HepG2 (cell line): ENCODE data around the gene KRTCAP3. TPM values are rescaled to one million over a fixed set of nuclear protein-coding genes. Genes with fewer than 3 reads are reported as not detected.

ENCODE experiments used
- ARNT ChIP-seq: fragments of 450-650 bp; IDR thresholded peaks from 2 replicates; pipeline ENCODE4 v1.6.1; 2017
- ATM ChIP-seq: fragments of 450-650 bp; IDR thresholded peaks from 2 replicates; pipeline ENCODE4 v1.7.1; 2017; ENCODE audit warnings: mild to moderate bottlenecking, borderline replicate concordance
- CBX5 ChIP-seq: sonication (generic); formaldehyde crosslinking; IDR thresholded peaks from 2 replicates; pipeline ENCODE4 v1.4.0; 2020; ENCODE audit warnings: missing genetic modification reagents, borderline replicate concordance
- ESRRA ChIP-seq: sonication (generic); formaldehyde crosslinking; IDR thresholded peaks from 2 replicates; pipeline ENCODE4 v1.5.1; 2020; ENCODE audit warnings: mild to moderate bottlenecking, low read depth, missing genetic modification reagents
- HNRNPL ChIP-seq: fragments of 200-400 bp; formaldehyde crosslinking; IDR thresholded peaks from 2 replicates; pipeline ENCODE4 v1.6.1; 2017; ENCODE audit warnings: mild to moderate bottlenecking, low read depth, low read length
- NCOA2 ChIP-seq: sonication (generic); formaldehyde crosslinking; IDR thresholded peaks from 2 replicates; pipeline ENCODE4 v1.8.0; 2022; ENCODE audit warnings: inconsistent platforms
- NR2F6 ChIP-seq, 2 experiments: IDR thresholded peaks; 2 replicates each; pipeline ENCODE4 v1.6.1; 2016; ENCODE audit warnings: antibody characterized with exemption in 1 of 2, mild to moderate bottlenecking in 1 of 2
- NR3C1 ChIP-seq: sonication (generic); formaldehyde crosslinking; IDR thresholded peaks from 2 replicates; pipeline ENCODE4 v1.4.0; 2020; ENCODE audit warnings: missing genetic modification reagents
- RBM39 ChIP-seq: fragments of 200-400 bp; formaldehyde crosslinking; IDR thresholded peaks from one replicate; pipeline ENCODE4 v1.6.1; 2018; ENCODE audit warnings: antibody characterized with exemption, mild to moderate bottlenecking, low read depth, low read length; ENCODE audit not compliant: poor library complexity, severe bottlenecking
- SETDB1 ChIP-seq: sonication (generic); formaldehyde crosslinking; IDR thresholded peaks from 2 replicates; pipeline ENCODE4 v1.5.1; 2020; ENCODE audit warnings: missing genetic modification reagents, mild to moderate bottlenecking, borderline replicate concordance
- SIX4 ChIP-seq: sonication (generic); formaldehyde crosslinking; IDR thresholded peaks from 2 replicates; pipeline ENCODE4 v1.4.0; 2020; ENCODE audit warnings: missing genetic modification reagents
- SMAD9 ChIP-seq: sonication (generic); formaldehyde crosslinking; IDR thresholded peaks from 2 replicates; pipeline ENCODE4 v1.5.1; 2020; ENCODE audit warnings: mild to moderate bottlenecking, missing genetic modification reagents
- ZBTB38 ChIP-seq: sonication (generic); formaldehyde crosslinking; IDR thresholded peaks from 2 replicates; pipeline ENCODE4 v1.5.1; 2020; ENCODE audit warnings: mild to moderate bottlenecking, missing genetic modification reagents
- ZBTB7B ChIP-seq: sonication (generic); formaldehyde crosslinking; IDR thresholded peaks from 2 replicates; pipeline ENCODE4 v1.4.0; 2020; ENCODE audit warnings: missing genetic modification reagents
- ZFP41 ChIP-seq: sonication (generic); formaldehyde crosslinking; IDR thresholded peaks from 2 replicates; pipeline ENCODE4 v1.4.0; 2020; ENCODE audit warnings: mild to moderate bottlenecking, missing genetic modification reagents, borderline replicate concordance
- ZNF362 ChIP-seq: sonication (generic); formaldehyde crosslinking; IDR thresholded peaks from 2 replicates; pipeline ENCODE4 v1.4.0; 2020; ENCODE audit warnings: missing genetic modification reagents, mild to moderate bottlenecking, borderline replicate concordance
- ZNF432 ChIP-seq: sonication (generic); formaldehyde crosslinking; IDR thresholded peaks from 2 replicates; pipeline ENCODE4 v1.5.0; 2020; ENCODE audit warnings: missing genetic modification reagents, mild to moderate bottlenecking, borderline replicate concordance
- ZNF703 ChIP-seq: sonication (generic); formaldehyde crosslinking; IDR thresholded peaks from 2 replicates; pipeline ENCODE4 v1.5.1; 2020; ENCODE audit warnings: missing genetic modification reagents, mild to moderate bottlenecking, moderate library complexity, borderline replicate concordance
- ZNF781 ChIP-seq: sonication (generic); formaldehyde crosslinking; IDR thresholded peaks from 2 replicates; pipeline ENCODE4 v1.5.1; 2020; ENCODE audit warnings: borderline replicate concordance, mild to moderate bottlenecking, missing genetic modification reagents; ENCODE audit errors: not compliant biosample characterization
- polyA plus RNA-seq, 8 experiments: library from polyadenylated mRNA; depleted of rRNA in 3 of 8; stranded (reverse) in 7 of 8; unstranded in 1 of 8; fragments of >200 nt; fragmentation: Illumina TruSeq in 4 of 8; extraction: Trizol in 4 of 8; gene quantifications; 2 replicates each; pipeline versions ENCODE4 v1.2.1 to v1.2.3, GENCODE V29; 2011 to 2016; ENCODE audit warnings: low read depth in 4 of 8, missing spikeins in 1 of 8, mixed read lengths in 1 of 8; ENCODE audit not compliant: insufficient read depth in 1 of 8
- total RNA-seq, 5 experiments: library from RNA; depleted of rRNA; stranded (reverse); fragments of >200 nt; fragmentation: Illumina TruSeq; extraction: Trizol; gene quantifications; 2 replicates each; pipeline ENCODE4 v1.2.3, GENCODE V29; 2016; ENCODE audit warnings: low read depth in 1 of 5
- TF ChIP-seq, protein P1 (sequence below): sonication (generic); formaldehyde crosslinking; IDR thresholded peaks from 2 replicates; pipeline ENCODE4 v1.4.0; 2020; ENCODE audit warnings: mild to moderate bottlenecking, missing genetic modification reagents
- TF ChIP-seq, protein P2 (sequence below): sonication (generic); formaldehyde crosslinking; conservative IDR thresholded peaks from 2 replicates; pipeline ENCODE4 v1.4.0; 2020; ENCODE audit warnings: missing genetic modification reagents
- TF ChIP-seq, protein P3 (sequence below): sonication (generic); formaldehyde crosslinking; IDR thresholded peaks from 2 replicates; pipeline ENCODE4 v1.5.0; 2020; ENCODE audit warnings: mild to moderate bottlenecking, missing genetic modification reagents
- TF ChIP-seq, protein P4 (sequence below): sonication (generic); formaldehyde crosslinking; IDR thresholded peaks from 2 replicates; pipeline ENCODE4 v1.8.1; 2022; ENCODE audit warnings: mild to moderate bottlenecking, missing genetic modification reagents

Gene KRTCAP3
- total and polyA plus RNA-seq, 2 of the 13 experiments (the other 11 are each of a cell fraction or from before 2014, with no cell fraction given): 2.1 to 4.5 TPM

GRCh38 chr2:27489498-27490397, 47.6 kb downstream of the KRTCAP3 start, which contains the start of gene IFT172 (continued):
- TF ChIP-seq, protein P1, sequence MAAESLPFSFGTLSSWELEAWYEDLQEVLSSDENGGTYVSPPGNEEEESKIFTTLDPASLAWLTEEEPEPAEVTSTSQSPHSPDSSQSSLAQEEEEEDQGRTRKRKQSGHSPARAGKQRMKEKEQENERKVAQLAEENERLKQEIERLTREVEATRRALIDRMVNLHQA (CRISPR knock-in tag): no peak
- TF ChIP-seq, protein P2, sequence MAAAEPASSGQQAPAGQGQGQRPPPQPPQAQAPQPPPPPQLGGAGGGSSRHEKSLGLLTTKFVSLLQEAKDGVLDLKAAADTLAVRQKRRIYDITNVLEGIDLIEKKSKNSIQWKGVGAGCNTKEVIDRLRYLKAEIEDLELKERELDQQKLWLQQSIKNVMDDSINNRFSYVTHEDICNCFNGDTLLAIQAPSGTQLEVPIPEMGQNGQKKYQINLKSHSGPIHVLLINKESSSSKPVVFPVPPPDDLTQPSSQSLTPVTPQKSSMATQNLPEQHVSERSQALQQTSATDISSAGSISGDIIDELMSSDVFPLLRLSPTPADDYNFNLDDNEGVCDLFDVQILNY: no peak
- TF ChIP-seq SIX4 (no peak), NCOA2 (peak; percentile 28; the same call in 1 of the 2 replicates), ARNT (no peak), ZNF703 (CRISPR knock-in tag) (no peak), SMAD9 (CRISPR knock-in tag) (no peak), ZBTB7B (CRISPR knock-in tag) (peak; percentile 42; the same call in 1 of the 2 replicates), ZBTB38 (CRISPR knock-in tag) (peak; percentile 65; the same call in 1 of the 2 replicates), CBX5 (CRISPR knock-in tag) (no peak; the same call in 1 of the 2 replicates), ZFP41 (CRISPR knock-in tag) (no peak; the same call in 1 of the 2 replicates), NR3C1 (CRISPR knock-in tag) (no peak), NR2F6 (IDR thresholded peaks at IDR 0.05) (no peak), NR2F6 (CRISPR knock-in tag; IDR thresholded peaks at IDR 0.05) (peak; percentile 72; the same call in 1 of the 2 replicates), ATM (no peak), RBM39 (no peak), HNRNPL (no peak), ZNF781 (CRISPR knock-in tag) (peak; percentile 53), ZNF362 (CRISPR knock-in tag) (no peak), ZNF432 (CRISPR knock-in tag) (no peak), ESRRA (CRISPR knock-in tag) (peak; percentile 79; the same call in 1 of the 2 replicates), SETDB1 (no peak)
- TF ChIP-seq, protein P3, sequence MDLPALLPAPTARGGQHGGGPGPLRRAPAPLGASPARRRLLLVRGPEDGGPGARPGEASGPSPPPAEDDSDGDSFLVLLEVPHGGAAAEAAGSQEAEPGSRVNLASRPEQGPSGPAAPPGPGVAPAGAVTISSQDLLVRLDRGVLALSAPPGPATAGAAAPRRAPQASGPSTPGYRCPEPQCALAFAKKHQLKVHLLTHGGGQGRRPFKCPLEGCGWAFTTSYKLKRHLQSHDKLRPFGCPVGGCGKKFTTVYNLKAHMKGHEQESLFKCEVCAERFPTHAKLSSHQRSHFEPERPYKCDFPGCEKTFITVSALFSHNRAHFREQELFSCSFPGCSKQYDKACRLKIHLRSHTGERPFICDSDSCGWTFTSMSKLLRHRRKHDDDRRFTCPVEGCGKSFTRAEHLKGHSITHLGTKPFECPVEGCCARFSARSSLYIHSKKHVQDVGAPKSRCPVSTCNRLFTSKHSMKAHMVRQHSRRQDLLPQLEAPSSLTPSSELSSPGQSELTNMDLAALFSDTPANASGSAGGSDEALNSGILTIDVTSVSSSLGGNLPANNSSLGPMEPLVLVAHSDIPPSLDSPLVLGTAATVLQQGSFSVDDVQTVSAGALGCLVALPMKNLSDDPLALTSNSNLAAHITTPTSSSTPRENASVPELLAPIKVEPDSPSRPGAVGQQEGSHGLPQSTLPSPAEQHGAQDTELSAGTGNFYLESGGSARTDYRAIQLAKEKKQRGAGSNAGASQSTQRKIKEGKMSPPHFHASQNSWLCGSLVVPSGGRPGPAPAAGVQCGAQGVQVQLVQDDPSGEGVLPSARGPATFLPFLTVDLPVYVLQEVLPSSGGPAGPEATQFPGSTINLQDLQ (CRISPR knock-in tag): no peak
- TF ChIP-seq, protein P4, sequence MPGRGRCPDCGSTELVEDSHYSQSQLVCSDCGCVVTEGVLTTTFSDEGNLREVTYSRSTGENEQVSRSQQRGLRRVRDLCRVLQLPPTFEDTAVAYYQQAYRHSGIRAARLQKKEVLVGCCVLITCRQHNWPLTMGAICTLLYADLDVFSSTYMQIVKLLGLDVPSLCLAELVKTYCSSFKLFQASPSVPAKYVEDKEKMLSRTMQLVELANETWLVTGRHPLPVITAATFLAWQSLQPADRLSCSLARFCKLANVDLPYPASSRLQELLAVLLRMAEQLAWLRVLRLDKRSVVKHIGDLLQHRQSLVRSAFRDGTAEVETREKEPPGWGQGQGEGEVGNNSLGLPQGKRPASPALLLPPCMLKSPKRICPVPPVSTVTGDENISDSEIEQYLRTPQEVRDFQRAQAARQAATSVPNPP (CRISPR knock-in tag): no peak
